Stimulated activated naive B cell treated with anti-CD40 and anti-IgM and Interleukin-4, amounts not matched to agents 10 μg/mL and 1 μg/mL and 100 μg/mL, for 72 hours (primary cell): Measurements from ENCODE around the gene PTK6.

Source experiments
- ATAC-seq, 2 donors: fragments of 150-1000 bp; cut with Tn5 transposase; replicated peaks; 2 replicates each; pipeline ENCODE4 v1.10.0; 2021; ENCODE audit warnings: moderate library complexity in 1 of 2
- DNase-seq: peaks from one replicate; pipeline ENCODE4 v3.0.0; 2021
- H3K27ac Mint-ChIP-seq: one replicate; pipeline ENCODE4 v1.8.0; 2022; ENCODE audit warnings: mild to moderate bottlenecking, mixed read lengths
- H3K27me3 Mint-ChIP-seq, 2 donors: one replicate each; pipeline ENCODE4 v1.8.0; 2022; ENCODE audit warnings: mixed read lengths in 2 of 2
- H3K36me3 Mint-ChIP-seq, 2 donors: one replicate each; pipeline ENCODE4 v1.8.0; 2022; ENCODE audit warnings: mixed read lengths in 2 of 2, mild to moderate bottlenecking in 1 of 2
- H3K4me1 Mint-ChIP-seq, 2 donors: one replicate each; pipeline ENCODE4 v1.8.0; 2022; ENCODE audit warnings: mixed read lengths in 2 of 2, mild to moderate bottlenecking in 1 of 2
- H3K4me3 Mint-ChIP-seq, 2 donors: one replicate each; pipeline ENCODE4 v1.8.0; 2022; ENCODE audit warnings: mild to moderate bottlenecking in 2 of 2, mixed read lengths in 2 of 2, moderate library complexity in 1 of 2
- H3K9me3 Mint-ChIP-seq, 2 donors: one replicate each; pipeline ENCODE4 v1.8.0; 2022; ENCODE audit warnings: mixed read lengths in 2 of 2, mild to moderate bottlenecking in 1 of 2

PTK6 gene

GRCh38 chr20:63527184-63527583, 10.0 kb downstream of the PTK6 start:
- no peak for ATAC-seq
- H3K9me3 Mint-ChIP-seq: peaks cover 5 to 6% of the 10 kb centered on the region in 2 donors
- no peak for DNase-seq
- peaks cover 20 to 23% of the 10 kb centered on the region in 2 donors for H3K36me3 Mint-ChIP-seq
- no peak overlapping the region for H3K27ac Mint-ChIP-seq
- H3K27me3 Mint-ChIP-seq: no peaks in the 10 kb centered on the region
- peaks cover 22 to 48% of the 10 kb centered on the region in 2 donors for H3K4me1 Mint-ChIP-seq
- H3K4me3 Mint-ChIP-seq: no peak overlapping the region

GRCh38 chr20:63525971-63526370, 11.2 kb downstream of the PTK6 start:
- no peak for DNase-seq
- H3K4me3 Mint-ChIP-seq: no peak overlapping the region
- ATAC-seq: peak; percentile 23 to 27
- H3K4me1 Mint-ChIP-seq: peaks cover 23 to 58% of the 10 kb centered on the region in 2 donors
- no peaks in the 10 kb centered on the region for H3K27me3 Mint-ChIP-seq
- peaks cover 20 to 30% of the 10 kb centered on the region in 2 donors for H3K36me3 Mint-ChIP-seq
- H3K9me3 Mint-ChIP-seq: peaks cover 5 to 6% of the 10 kb centered on the region in 2 donors
- H3K27ac Mint-ChIP-seq: no peak overlapping the region

- ATAC-seq (no peak), DNase-seq (no peak)
- Mint-ChIP-seq H3K4me3 (no peak overlapping the region), H3K4me1 (peaks cover 23 to 58% of the 10 kb centered on the region in 2 donors), H3K27ac (no peak overlapping the region), H3K9me3 (peaks cover 5 to 6% of the 10 kb centered on the region in 2 donors), H3K36me3 (peaks cover 20 to 30% of the 10 kb centered on the region in 2 donors), H3K27me3 (no peaks in the 10 kb centered on the region)
Measured at GRCh38 chr20:63525185-63525584, 12.0 kb downstream of the PTK6 start.

GRCh38 chr20:63522981-63523611, 14.1 kb downstream of the PTK6 start:
- Mint-ChIP-seq H3K4me3 (peak overlapping the region; percentile 17 to 90), H3K27me3 (no peaks in the 10 kb centered on the region), H3K27ac (peak overlapping the region; percentile 60), H3K9me3 (peaks cover 5 to 6% of the 10 kb centered on the region in 2 donors), H3K36me3 (peaks cover 20 to 30% of the 10 kb centered on the region in 2 donors), H3K4me1 (peaks cover 22 to 60% of the 10 kb centered on the region in 2 donors)
- no peak for DNase-seq
- ATAC-seq: no peak

- peak overlapping the region; percentile 63 to 90 for H3K4me3 Mint-ChIP-seq
- no peak for ATAC-seq
- peaks cover 20 to 30% of the 10 kb centered on the region in 2 donors for H3K36me3 Mint-ChIP-seq
- H3K9me3 Mint-ChIP-seq: peaks cover 5 to 6% of the 10 kb centered on the region in 2 donors
- H3K4me1 Mint-ChIP-seq: peaks cover 22 to 60% of the 10 kb centered on the region in 2 donors
- no peak for DNase-seq
- H3K27me3 Mint-ChIP-seq: no peaks in the 10 kb centered on the region
- H3K27ac Mint-ChIP-seq: peak overlapping the region; percentile 90
Measured at GRCh38 chr20:63522091-63522868, 14.9 kb downstream of the PTK6 start.

- H3K27ac Mint-ChIP-seq: peak overlapping the region; percentile 79
Measured at GRCh38 chr20:63521602-63522001, 15.6 kb downstream of the PTK6 start.

GRCh38 chr20:63520934-63521601, 16.1 kb downstream of the PTK6 start:
- Mint-ChIP-seq H3K9me3 (peaks cover 5 to 6% of the 10 kb centered on the region in 2 donors), H3K4me3 (peak overlapping the region; percentile 89 to 90), H3K36me3 (peaks cover 20 to 30% of the 10 kb centered on the region in 2 donors), H3K4me1 (peaks cover 22 to 49% of the 10 kb centered on the region in 2 donors), H3K27me3 (no peaks in the 10 kb centered on the region), H3K27ac (peak overlapping the region; percentile 79)
- DNase-seq (peak; percentile 66), ATAC-seq (peak; percentile 72 to 75)

More at GRCh38 chr20:63521602-63522001, 15.6 kb downstream of the PTK6 start:
- H3K4me1 Mint-ChIP-seq: peaks cover 22 to 54% of the 10 kb centered on the region in 2 donors
- no peak for DNase-seq
- no peak for ATAC-seq
- peaks cover 5 to 6% of the 10 kb centered on the region in 2 donors for H3K9me3 Mint-ChIP-seq
- no peaks in the 10 kb centered on the region for H3K27me3 Mint-ChIP-seq
- peak overlapping the region; percentile 89 to 90 for H3K4me3 Mint-ChIP-seq
- H3K36me3 Mint-ChIP-seq: peaks cover 20 to 30% of the 10 kb centered on the region in 2 donors

- peaks cover 20 to 30% of the 10 kb centered on the region in 2 donors for H3K36me3 Mint-ChIP-seq
- peak; percentile 78 for DNase-seq
- H3K4me1 Mint-ChIP-seq: peaks cover 19 to 43% of the 10 kb centered on the region in 2 donors
- ATAC-seq: peak; percentile 84
- peak within 1 kb of the TSS; percentile 89 to 90 for H3K4me3 Mint-ChIP-seq
- peaks cover 5 to 6% of the 10 kb centered on the region in 2 donors for H3K9me3 Mint-ChIP-seq
- peak within 1 kb of the TSS; percentile 79 for H3K27ac Mint-ChIP-seq
- H3K27me3 Mint-ChIP-seq: no peaks in the 10 kb centered on the region
Measured at GRCh38 chr20:63520504-63520933, 16.7 kb downstream of the PTK6 start, which contains the start of gene PPDPF. PPDPF (plus strand) TSS chr20:63520765; CDS start chr20:63521309, 544 bp downstream.

GRCh38 chr20:63519668-63520503, 17.3 kb downstream of the PTK6 start:
- DNase-seq: no peak
- Mint-ChIP-seq H3K9me3 (peaks cover 5 to 8% of the 10 kb centered on the region in 2 donors), H3K4me1 (peaks cover 16 to 38% of the 10 kb centered on the region in 2 donors), H3K36me3 (peaks cover 20 to 30% of the 10 kb centered on the region in 2 donors), H3K27ac (peak overlapping the region; percentile 31), H3K27me3 (peaks cover 0 to 4% of the 10 kb centered on the region in 2 donors), H3K4me3 (peak overlapping the region; percentile 77 to 87)
- peak; percentile 54 to 62 for ATAC-seq

GRCh38 chr20:63518946-63519667, 18.1 kb downstream of the PTK6 start:
- peaks cover 18 to 29% of the 10 kb centered on the region in 2 donors for H3K36me3 Mint-ChIP-seq
- H3K4me1 Mint-ChIP-seq: peaks cover 15 to 30% of the 10 kb centered on the region in 2 donors
- peak overlapping the region; percentile 77 to 87 for H3K4me3 Mint-ChIP-seq
- H3K9me3 Mint-ChIP-seq: peaks cover 8 to 10% of the 10 kb centered on the region in 2 donors
- peak overlapping the region; percentile 25 for H3K27ac Mint-ChIP-seq
- ATAC-seq (no peak), DNase-seq (no peak)
- H3K27me3 Mint-ChIP-seq: peaks cover 0 to 4% of the 10 kb centered on the region in 2 donors

GRCh38 chr20:63518351-63518861, 18.8 kb downstream of the PTK6 start:
- Mint-ChIP-seq H3K27ac (no peak overlapping the region), H3K27me3 (peaks cover 3 to 6% of the 10 kb centered on the region in 2 donors), H3K9me3 (peaks cover 4 to 6% of the 10 kb centered on the region in 2 donors), H3K4me1 (peaks cover 12 to 24% of the 10 kb centered on the region in 2 donors), H3K36me3 (peaks cover 11 to 23% of the 10 kb centered on the region in 2 donors), H3K4me3 (no peak overlapping the region)
- ATAC-seq (no peak), DNase-seq (no peak)

GRCh38 chr20:63517376-63518309, 19.5 kb downstream of the PTK6 start:
- peaks cover 5 to 22% of the 10 kb centered on the region in 2 donors for H3K36me3 Mint-ChIP-seq
- DNase-seq (no peak), ATAC-seq (no peak)
- peaks cover 10 to 14% of the 10 kb centered on the region in 2 donors for H3K27me3 Mint-ChIP-seq
- peaks cover 11 to 21% of the 10 kb centered on the region in 2 donors for H3K4me1 Mint-ChIP-seq
- H3K4me3 Mint-ChIP-seq: no peak overlapping the region
- no peak overlapping the region for H3K27ac Mint-ChIP-seq
- peaks cover 4 to 6% of the 10 kb centered on the region in 2 donors for H3K9me3 Mint-ChIP-seq
